Activated CD4-positive, alpha-beta T cell treated with anti-CD3 and anti-CD28 coated beads for 36 hours (primary cell): ENCODE results near the gene RNF130. TPM values are rescaled to one million over a fixed set of nuclear protein-coding genes. Genes with fewer than 3 reads are reported as not detected.

Experiments used
- ATAC-seq: fragments of 200-7000 bp; cut with Tn5 transposase; one replicate; pipeline ENCODE4 v1.10.0; 2021; ENCODE audit warnings: mild to moderate bottlenecking, moderate library complexity
- CTCF ChIA-PET: fragments of 350-600 bp; sonication (Branson Sonifier 250); formaldehyde crosslinking; loops from one replicate; lab custom pipeline; 2021; ENCODE audit warnings: antibody characterized with exemption; lab: Charles Lee
- POLR2A ChIA-PET: fragments of 350-600 bp; sonication (Branson Sonifier 250); formaldehyde crosslinking; loops from one replicate; lab custom pipeline; 2021; ENCODE audit warnings: antibody characterized with exemption, inconsistent platforms; lab: Charles Lee
- DNase-seq: peaks from one replicate; pipeline ENCODE4 v3.0.0-alpha.2; 2020
- H3K27ac Mint-ChIP-seq: one replicate; pipeline ENCODE4 v1.8.0; 2021; ENCODE audit warnings: mixed read lengths
- H3K27me3 Mint-ChIP-seq: one replicate; pipeline ENCODE4 v1.8.0; 2021; ENCODE audit warnings: mixed read lengths
- H3K36me3 Mint-ChIP-seq: one replicate; pipeline ENCODE4 v1.8.0; 2021; ENCODE audit warnings: low read depth, mixed read lengths
- H3K4me1 Mint-ChIP-seq: one replicate; pipeline ENCODE4 v1.8.0; 2021; ENCODE audit warnings: mixed read lengths
- H3K4me3 Mint-ChIP-seq: one replicate; pipeline ENCODE4 v1.8.0; 2021; ENCODE audit warnings: mild to moderate bottlenecking, moderate library complexity, mixed read lengths
- H3K9me3 Mint-ChIP-seq: one replicate; pipeline ENCODE4 v1.8.0; 2021; ENCODE audit warnings: low read depth, mixed read lengths
- intact Hi-C, 2 experiments: fragments of 100-400 bp; cut with DNase I in 1 of 2; cut with micrococcal nuclease in 1 of 2; formaldehyde crosslinking; loops; one replicate each; pipeline versions ENCODE4 v1.14.2 to v1.15.1; 2022 to 2024; cut with DNase I, micrococcal nuclease
- microRNA-seq: library from miRNA; unstranded; fragments of <30 nt; microRNA quantifications from one replicate; pipeline ENCODE4 v1.2.0, GENCODE V29; 2021; ENCODE audit warnings: borderline replicate concordance
- total RNA-seq, 2 experiments: library from RNA; stranded (reverse); gene quantifications; one replicate each; pipeline ENCODE4 v1.2.3, GENCODE V29; 2021

RNF130 gene
- total RNA-seq, 2 experiments from 2014 or later = 10.3 to 13.3 TPM

- DNase-seq = peak; percentile 56
- ChIA-PET POLR2A (interaction anchor here (0.5 kb wide), 1 partner anchor 1753 kb away, joined by 4 read pairs; the partner anchor contains the start of gene NHP2), CTCF (interaction anchor here (0.6 to 2.1 kb wide), 10 partner anchors 9 to 163 kb away, joined by 3 to 10 read pairs (median 4); no protein-coding TSS in a partner anchor)
- no peaks in the 10 kb centered on the region for H3K27me3 Mint-ChIP-seq
- peaks cover 13% of the 10 kb centered on the region for H3K4me1 Mint-ChIP-seq
- peak overlapping the region; percentile 92 for H3K4me3 Mint-ChIP-seq
- ATAC-seq = peak; percentile 18
- intact Hi-C loops = loop anchor here (1.0 to 5.0 kb wide), 11 partner anchors 49 to 385 kb away; partner anchors contain the start of genes MRNIP (in 2 of the 2), CANX (in 1 of the 2), MAML1 (in 1 of the 2) and MAPK9 (in 1 of the 2)
- H3K27ac Mint-ChIP-seq = peak overlapping the region; percentile 80
- peaks cover 24% of the 10 kb centered on the region for H3K36me3 Mint-ChIP-seq
- H3K9me3 Mint-ChIP-seq = no peaks in the 10 kb centered on the region
Observed at GRCh38 chr5:179906795-179907555, 164.6 kb downstream of the RNF130 start.

GRCh38 chr5:179906294-179906794, 165.2 kb downstream of the RNF130 start:
- DNase-seq = peak; percentile 49
- Mint-ChIP-seq H3K4me1 (peaks cover 13% of the 10 kb centered on the region), H3K27ac (peak overlapping the region; percentile 78), H3K4me3 (peak overlapping the region; percentile 92), H3K27me3 (no peaks in the 10 kb centered on the region), H3K36me3 (peaks cover 24% of the 10 kb centered on the region), H3K9me3 (no peaks in the 10 kb centered on the region)
- no peak for ATAC-seq
- ChIA-PET POLR2A (interaction anchor here (0.5 kb wide), 1 partner anchor 1753 kb away, joined by 4 read pairs; the partner anchor contains the start of gene NHP2), CTCF (interaction anchor here (0.6 to 2.1 kb wide), 11 partner anchors 9 to 387 kb away, joined by 3 to 10 read pairs (median 4); no protein-coding TSS in a partner anchor)
- intact Hi-C loops = loop anchor here (2.0 to 5.0 kb wide), 3 partner anchors 102 to 386 kb away; partner anchors contain the start of genes MAPK9 (in 1 of the 2) and RUFY1 (in 1 of the 2)

DNA sequence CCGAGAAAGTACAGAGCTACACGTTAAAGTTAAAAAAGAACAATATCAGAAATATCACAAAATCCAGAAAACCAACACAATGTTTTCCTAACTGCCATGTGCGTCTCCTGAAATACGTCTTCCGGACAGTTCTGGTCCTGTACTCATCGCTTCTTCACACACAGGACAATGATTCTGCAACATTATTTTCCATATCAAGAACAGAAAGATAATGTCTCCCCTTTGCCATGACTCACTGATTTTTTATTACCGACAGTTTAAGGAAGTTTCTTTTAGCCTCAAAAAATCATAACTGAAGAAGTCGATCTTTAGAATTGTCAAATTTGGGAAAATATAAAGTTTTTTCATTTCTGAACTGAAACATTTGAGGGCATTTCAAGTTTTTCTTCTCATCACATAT, 166.4 kb downstream of the RNF130 start:
- ChIA-PET POLR2A (no interaction called here), CTCF (interaction anchor here (0.9 to 2.0 kb wide), 4 partner anchors 9 to 388 kb away, joined by 3 to 6 read pairs (median 4); no protein-coding TSS in a partner anchor)
- no peak for ATAC-seq
- no peak overlapping the region for H3K27ac Mint-ChIP-seq
- H3K36me3 Mint-ChIP-seq = peaks cover 24% of the 10 kb centered on the region
- no peaks in the 10 kb centered on the region for H3K9me3 Mint-ChIP-seq
- H3K4me3 Mint-ChIP-seq = no peak overlapping the region
- H3K4me1 Mint-ChIP-seq = peaks cover 13% of the 10 kb centered on the region
- DNase-seq = no peak
- intact Hi-C loops = loop anchor here in 1 of 2 experiments (5.0 kb wide), 2 partner anchors 353 to 387 kb away; partner anchors contain the start of genes MAPK9 and RUFY1
- no peaks in the 10 kb centered on the region for H3K27me3 Mint-ChIP-seq

Small RNAs within 50 kb of the gene (microRNA-seq; reads per million reads assigned to microRNA genes)
- 80.7 reads per million, percentile 62 among the genes with 10 or more reads in this experiment for gene MIR340

Other genes with a start within 250 kb of the RNF130 start
- gene MRNIP, start 212.9 kb downstream of the RNF130 start, total RNA-seq = 10 to 100 TPM; 19.4 to 19.7 TPM
- gene TBC1D9B, start 163.9 kb downstream of the RNF130 start, total RNA-seq = 100 to 1,000 TPM; 103 to 121 TPM
- gene RASGEF1C, start 137.5 kb upstream of the RNF130 start, total RNA-seq = not detected
- 10 to 100 TPM; 37.0 to 38.1 TPM for gene MAPK9, start 220.3 kb upstream of the RNF130 start, total RNA-seq